ENCODE results near the gene SMOC2.

SMOC2 gene

DNA sequence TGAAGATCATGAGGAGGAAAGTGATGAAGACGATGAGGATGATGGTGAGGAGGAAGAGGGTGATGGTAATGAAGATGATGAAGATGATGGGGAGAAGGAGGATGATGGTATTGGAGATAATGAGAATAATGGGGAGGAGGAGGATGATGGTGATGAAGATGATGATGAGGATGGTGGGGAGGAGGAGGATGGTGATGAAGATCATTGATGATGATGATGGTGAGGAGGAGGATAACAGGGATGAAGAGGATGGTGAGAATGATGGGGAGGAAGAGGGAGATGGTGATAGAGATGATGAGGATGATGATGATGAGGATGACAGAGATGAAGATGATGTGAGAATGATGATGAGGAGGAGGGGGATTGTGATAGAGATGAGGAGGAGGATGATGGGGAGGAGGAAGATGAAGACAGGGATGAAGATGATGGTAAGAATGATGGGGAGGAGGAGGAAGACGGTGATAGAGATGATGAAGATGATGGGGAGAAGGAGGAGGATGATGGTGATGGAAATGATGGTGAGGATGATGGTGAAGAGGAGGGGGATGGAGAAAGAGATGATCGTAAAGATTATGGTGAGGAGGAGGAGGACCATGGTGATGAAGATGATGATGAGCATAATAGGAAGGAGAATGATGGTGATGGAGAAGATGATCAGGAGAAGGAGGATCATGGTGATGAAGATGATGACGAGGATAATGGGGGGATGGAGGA, 273.7 kb downstream of the SMOC2 start:
- DNase-seq (ENCODE audit: low spot score) = no peak

- no peak for DNase-seq (ENCODE audit: low spot score)
These were observed 274.9 kb downstream of the SMOC2 start for GRCh38 chr6:168715643-168716481.

- no peak for DNase-seq (ENCODE audit: low spot score)
These were observed 275.6 kb downstream of the SMOC2 start for GRCh38 chr6:168716581-168716980.

DNA sequence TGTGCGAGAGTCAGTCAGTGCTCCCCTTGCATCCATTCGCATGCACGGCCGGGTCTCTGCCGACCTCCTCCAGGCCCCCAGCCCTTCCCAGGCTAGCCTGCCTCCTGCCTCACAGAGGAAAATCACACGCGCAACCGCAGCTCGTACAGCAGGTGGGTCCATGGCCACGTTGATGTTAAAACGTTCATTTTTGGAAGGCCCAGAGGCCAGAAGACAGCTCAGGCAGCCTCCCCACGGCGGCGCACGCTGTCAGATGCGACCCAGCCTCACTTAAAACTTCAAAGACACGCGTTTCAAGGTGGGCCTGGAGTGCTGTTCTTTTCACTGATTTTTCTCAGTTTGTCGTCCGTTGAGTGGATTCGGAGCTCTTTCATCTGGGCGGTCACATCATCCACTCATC, 276.5 kb downstream of the SMOC2 start:
- DNase-seq (ENCODE audit: low spot score) = no peak
